NCI-H2196 (cell line): Measurements from ENCODE around the gene ARID1B.

Experiments
- DNase-seq: peaks from one replicate; lab custom pipeline; 2025; ENCODE audit not compliant: unreplicated experiment; lab: John Stamatoyannopoulos, UW

ARID1B gene

GRCh38 chr6:156776840-156777576, at the start of gene ARID1B:
ARID1B (plus strand) TSS chr6:156777378; CDS start chr6:156777681, 303 bp downstream.
- peak; percentile 34 for DNase-seq

GRCh38 chr6:156727715-156728385, 49.3 kb upstream of the ARID1B start:
- DNase-seq = no peak

- no peak for DNase-seq
Measured at GRCh38 chr6:156729248-156729647, 47.9 kb upstream of the ARID1B start.

GRCh38 chr6:156731396-156731795, 45.8 kb upstream of the ARID1B start:
- DNase-seq = no peak

GRCh38 chr6:156735751-156736150, 41.4 kb upstream of the ARID1B start:
- no peak for DNase-seq

- DNase-seq = no peak
Measured at GRCh38 chr6:156740604-156741003, 36.6 kb upstream of the ARID1B start.

- DNase-seq = no peak
Measured at GRCh38 chr6:156741287-156742073, 35.7 kb upstream of the ARID1B start.

- no peak for DNase-seq
Measured at GRCh38 chr6:156747715-156748114, 29.5 kb upstream of the ARID1B start.

GRCh38 chr6:156748504-156748903, 28.7 kb upstream of the ARID1B start:
- DNase-seq = no peak

- DNase-seq = no peak
Measured at GRCh38 chr6:156752666-156753301, 24.4 kb upstream of the ARID1B start.

GRCh38 chr6:156756630-156757610, 20.3 kb upstream of the ARID1B start:
- DNase-seq = no peak

GRCh38 chr6:156757849-156758248, 19.3 kb upstream of the ARID1B start:
- DNase-seq = no peak

- no peak for DNase-seq
Measured at GRCh38 chr6:156760377-156760776, 16.8 kb upstream of the ARID1B start.

GRCh38 chr6:156762547-156762946, 14.6 kb upstream of the ARID1B start:
- DNase-seq = no peak

GRCh38 chr6:156765117-156765516, 12.1 kb upstream of the ARID1B start:
- no peak for DNase-seq

- no peak for DNase-seq
Measured at GRCh38 chr6:156767603-156768467, 9.3 kb upstream of the ARID1B start.

GRCh38 chr6:156771047-156771446, 6.1 kb upstream of the ARID1B start:
- DNase-seq = no peak

GRCh38 chr6:156771761-156772160, 5.4 kb upstream of the ARID1B start:
- no peak for DNase-seq

- no peak for DNase-seq
Measured at GRCh38 chr6:156773476-156773875, 3.7 kb upstream of the ARID1B start.
